DLD1 (cell line): ENCODE results near the gene GRIN2A.

ENCODE experiments used
- in situ Hi-C: cut with HindIII; loops from 2 replicates; pipeline ENCODE4 v1.10.0; 2017; ENCODE audit warnings: low sequenced_read_pairs

Gene GRIN2A

DNA sequence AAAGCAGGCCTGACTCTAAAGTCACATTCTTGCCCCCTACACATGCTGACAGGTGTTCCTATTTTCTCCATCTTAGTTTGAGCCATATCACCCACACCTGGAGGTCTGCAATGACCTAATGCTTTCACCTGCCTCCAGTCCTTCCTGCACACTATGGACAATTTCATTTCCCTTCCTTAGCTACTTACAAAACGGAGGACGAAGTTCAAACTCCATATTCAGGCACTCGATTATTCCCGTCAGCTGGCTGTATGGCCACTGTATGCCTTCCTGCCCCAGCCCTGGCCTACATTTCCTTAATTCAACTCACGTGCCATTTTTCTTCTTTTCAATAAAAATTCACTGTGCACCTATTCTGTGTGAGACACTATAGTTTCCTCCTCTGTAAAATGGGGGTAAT, 44.9 kb downstream of the GRIN2A start:
- in situ Hi-C loops, result no loop called here

DNA sequence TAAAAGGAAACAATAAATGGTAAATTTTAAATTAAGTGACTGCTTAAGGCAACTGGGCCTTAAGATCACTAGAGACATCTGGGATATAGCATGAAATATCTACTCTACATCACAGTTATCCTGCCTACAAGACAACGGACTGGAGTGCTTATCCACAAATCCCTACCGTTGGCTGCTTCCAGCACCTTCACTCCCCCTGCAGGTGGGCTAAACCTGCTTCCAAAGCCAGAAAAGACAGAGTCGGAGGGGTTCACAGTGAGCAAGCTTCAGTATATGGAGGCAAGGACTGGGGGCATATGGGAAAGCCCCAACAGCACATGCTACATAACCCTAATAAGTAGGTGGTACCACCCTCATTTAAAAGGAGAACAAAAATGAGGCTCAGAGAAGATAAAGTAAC, 45.3 kb downstream of the GRIN2A start:
- in situ Hi-C loops, result no loop called here

DNA sequence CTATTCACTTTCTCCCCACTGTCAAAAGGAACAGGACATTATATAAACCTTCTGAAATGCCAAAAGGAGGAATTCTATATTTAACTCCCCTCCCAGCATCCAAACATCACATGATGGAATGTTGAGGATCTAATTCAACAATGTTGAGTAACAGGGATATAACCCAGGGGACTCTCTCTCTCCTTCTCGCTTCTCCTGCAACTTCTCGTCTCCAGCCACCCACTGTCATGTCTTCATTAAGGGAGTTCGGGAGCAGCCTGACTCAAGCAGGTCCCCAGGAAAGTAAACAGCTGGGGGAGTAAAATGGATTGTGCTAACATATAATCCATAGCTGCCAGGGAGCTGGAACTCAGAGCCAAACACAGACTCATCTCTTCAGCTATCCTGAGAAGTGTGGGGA, 51.7 kb downstream of the GRIN2A start:
- in situ Hi-C loops, result no loop called here

DNA sequence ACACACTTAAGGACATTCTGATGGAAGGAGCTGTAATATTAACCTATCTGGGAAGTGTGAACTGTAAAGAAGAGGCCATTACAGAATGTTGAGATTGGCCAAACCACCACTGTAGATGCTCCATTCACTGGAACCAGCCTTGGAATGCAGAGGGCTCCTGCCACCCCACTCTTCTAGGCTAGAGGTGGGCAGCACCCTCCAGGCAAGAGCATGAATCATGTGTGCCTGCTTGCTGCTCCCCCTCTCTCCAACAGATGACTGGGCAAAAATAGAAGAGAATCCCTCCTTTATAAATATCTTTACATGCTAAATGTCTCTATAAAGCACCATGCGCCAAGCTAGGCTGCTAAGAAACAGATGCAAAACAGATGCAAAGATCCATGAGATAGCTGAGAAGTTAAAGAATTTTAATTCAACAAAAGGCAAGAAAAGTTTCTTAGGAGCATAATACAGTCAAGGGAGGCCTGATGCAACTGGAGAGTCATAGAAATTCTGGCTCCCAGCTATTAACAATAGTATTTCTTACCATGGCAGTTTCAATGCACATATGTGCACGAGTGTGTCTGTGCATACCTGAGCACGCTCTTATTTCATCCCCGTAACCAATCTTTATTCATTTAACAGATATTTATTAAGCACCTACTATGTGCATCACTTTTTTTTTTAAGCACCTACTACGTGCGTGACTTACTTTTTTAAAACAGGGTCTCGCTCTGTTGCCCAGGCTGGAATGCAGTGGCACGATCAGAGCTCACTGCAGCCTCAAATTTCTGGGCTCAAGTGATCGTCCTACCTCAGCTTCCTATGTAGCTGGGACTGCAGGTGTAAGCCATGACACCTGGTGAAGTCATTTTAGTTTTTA, 53.6 kb downstream of the GRIN2A start:
- in situ Hi-C loops, result no loop called here

DNA sequence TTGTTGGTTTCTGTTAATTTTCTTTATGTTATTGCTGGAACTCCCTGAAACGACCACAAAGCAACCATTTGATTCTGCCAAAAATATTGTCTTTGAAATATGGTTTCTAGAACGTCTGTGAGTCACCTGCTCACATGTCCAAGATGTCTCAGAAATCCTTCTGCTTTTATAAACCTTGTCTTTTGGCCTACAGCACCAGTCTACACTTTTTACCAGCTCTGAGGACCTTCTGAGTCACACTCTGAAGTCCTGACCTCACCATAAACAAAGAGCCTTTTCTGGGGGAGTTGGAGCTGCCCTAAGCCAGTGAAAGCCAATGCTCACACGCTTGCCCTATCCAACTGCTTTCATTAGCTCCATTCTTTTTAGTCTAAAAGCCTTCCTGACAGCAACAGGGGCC, 55.5 kb downstream of the GRIN2A start:
- in situ Hi-C loops, result no loop called here

DNA sequence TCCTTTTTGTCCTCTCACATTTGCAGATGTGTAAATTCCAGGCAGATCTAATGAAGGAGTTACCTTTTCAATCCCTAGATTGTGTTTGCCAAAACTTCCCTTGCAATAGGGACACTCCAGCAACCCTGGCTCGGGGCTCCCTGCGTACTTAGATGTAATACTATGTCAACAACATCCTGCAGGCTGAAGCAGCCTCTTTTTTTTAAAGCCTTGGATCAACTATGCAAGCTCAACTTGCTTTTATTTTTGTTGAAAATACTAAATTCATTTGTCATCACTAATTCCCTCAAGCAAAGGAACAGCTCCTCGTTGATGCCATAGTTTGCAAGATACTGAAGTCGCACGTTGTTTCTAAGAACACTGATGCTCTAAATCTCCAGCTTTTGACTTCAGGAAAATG, 59.1 kb downstream of the GRIN2A start:
- in situ Hi-C loops, result no loop called here

DNA sequence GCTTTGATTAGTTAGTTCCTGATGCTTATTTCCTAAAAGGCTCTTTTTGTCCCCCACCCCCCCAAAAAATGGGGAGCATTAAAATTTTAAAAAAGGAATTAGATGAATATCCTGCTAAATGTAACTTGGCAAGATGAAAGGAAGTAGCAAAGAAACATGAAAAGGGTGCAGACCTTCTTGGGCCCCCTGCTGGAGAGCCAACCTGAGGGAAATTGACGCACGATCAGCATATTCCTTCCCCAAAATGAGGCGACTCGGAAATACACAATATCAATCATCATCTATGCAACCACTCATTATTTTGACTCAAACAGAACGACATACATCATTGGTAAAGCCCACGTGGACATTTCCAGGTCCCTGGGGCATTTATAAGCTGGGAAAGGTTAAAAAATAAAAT, 59.7 kb downstream of the GRIN2A start:
- in situ Hi-C loops, result no loop called here

DNA sequence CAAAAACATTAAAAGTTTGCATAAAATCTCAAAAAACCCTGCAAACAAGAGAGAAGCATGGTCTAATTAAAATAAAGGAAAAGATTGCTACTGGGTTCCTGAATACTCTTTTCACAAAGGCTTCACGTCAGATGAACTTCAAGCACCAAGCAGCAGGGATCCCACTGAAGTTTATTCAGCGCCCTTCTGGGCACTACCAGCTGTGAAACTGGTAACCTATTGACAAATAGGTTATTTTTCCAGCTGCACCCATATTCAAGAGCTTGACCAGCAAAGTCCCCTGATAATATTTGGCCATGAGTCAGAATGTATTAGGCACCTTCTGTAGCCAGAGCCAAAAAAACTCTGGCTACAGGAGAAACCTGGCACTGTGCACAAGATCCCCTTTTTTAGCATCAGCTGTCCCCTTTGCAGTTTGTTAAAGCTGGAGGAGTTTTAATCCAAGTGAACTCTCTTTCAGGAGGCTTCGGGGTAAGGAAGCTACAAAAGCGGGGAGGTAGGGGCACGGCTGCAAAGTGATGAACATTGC, 60.3 kb downstream of the GRIN2A start:
- in situ Hi-C loops, result no loop called here

DNA sequence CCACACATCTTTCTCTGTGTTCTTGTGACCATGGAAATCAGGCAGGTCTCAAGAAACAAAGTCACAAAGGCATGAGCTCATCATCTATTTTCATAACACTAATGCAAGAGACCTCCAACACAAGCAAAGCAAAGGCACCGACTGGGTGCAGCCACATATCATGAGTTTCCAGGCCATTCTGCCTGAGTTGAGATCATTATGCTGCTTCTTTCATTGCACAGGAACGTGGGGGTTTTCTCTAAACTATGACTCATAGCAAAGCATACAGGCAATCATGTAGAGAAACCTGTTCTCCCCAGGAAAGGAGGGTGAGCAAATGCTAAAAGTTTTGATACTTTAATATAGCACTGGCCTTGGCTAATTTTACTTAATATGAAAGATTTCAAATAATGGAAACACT, 60.7 kb downstream of the GRIN2A start:
- in situ Hi-C loops, result no loop called here

DNA sequence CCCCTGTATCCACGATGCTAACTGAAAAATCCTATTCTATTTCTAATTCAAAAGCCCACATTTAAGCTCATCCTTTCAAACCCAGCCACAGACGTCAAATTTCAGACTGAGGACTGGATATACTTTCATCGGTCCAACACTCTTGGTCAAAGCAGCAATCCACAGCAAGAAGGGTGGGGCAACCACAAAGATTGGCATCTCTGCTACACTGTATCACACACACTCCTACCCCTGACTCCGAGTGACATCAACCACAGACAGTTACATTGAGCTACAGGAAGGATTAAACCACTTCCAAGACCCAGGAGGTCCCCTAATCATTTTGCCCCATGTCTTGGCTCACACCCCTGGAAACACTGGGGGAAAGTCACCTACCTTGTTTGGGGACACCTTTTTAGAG, 61.3 kb downstream of the GRIN2A start:
- in situ Hi-C loops, result no loop called here

DNA sequence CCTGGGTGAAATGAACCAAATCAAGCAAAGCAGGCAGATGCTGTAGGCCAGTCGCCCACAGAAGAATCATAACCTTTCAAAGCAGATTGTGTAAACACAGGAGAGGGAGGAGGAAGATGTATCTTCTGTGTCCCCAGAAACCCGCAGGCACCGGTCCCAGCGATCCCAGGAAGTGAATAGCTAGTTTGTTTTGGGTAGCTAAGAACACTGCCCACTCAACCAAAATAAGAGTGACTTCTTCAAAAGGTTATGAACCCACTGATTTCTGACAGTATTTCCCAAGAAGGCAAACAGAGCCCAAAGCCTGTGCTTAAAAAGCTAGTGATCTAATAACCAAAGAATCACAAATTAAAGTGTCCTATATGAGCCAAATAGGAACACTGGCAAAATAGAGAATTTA, 67.8 kb downstream of the GRIN2A start:
- in situ Hi-C loops, result no loop called here

DNA sequence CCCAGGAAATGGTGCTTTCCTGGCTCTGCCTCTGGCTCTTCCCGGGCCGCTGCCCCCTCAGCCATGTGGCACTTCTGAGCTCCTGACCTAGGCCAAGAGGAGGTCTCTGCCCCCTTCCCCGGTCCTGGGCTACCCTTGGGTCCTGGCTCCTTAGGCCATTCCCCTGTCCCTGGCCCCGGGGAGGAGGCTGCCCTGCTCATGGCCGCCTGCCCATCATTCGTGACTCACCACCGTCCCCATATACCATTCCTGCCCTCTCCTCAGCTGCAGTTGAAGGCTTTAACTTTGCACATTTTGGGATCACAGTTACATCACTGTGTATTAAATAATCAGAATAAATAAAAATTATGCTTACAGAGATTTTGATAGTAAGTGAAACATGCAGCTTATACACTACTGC, 69.0 kb downstream of the GRIN2A start:
- in situ Hi-C loops, result no loop called here

DNA sequence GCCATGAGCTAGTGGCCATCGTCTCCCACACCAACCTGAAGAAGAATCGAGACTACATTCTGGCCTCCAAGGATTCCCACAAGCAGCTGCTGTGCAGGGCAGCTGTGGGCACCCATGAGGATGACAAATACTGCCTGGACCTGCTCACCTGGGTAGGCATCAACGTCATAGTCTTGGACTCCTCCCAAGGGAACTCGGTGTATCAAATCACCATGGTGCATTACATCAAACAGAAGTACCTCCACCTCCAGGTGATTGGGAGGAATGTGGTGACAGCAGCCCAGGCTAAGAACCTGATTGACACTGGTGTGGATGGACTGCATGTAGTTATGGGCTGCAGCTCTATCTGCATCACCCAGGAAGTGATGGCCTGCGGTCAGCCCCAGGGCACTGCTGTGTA, 70.2 kb downstream of the GRIN2A start:
- in situ Hi-C loops, result no loop called here

DNA sequence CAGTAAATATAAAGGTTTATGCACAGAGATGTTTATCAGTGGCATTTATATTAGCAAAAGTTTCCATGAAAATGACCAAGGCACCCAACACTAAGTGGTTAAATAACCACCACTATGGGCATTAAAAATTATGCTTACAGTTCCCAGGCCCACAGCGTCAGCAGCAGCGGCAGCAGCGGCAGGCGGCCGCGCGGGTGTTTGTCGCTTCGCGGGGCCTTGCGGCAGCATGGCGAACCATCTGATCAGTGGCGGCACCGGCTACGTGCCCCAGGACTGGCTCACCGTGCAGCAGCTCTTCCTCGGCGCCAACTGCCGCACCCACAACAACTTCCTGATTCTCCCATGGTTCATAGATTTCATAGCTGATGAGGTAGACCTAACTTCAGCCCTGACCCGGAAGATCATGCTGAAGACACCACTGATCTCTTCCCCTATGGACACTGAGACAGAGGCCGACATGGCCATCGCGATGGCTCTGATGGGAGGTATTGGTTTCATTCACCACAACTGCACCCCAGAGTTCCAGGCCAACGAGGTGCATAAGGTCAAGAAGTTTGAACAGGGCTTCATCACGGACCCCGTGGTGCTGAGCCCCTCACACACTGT, 71.0 kb downstream of the GRIN2A start:
- in situ Hi-C loops, result no loop called here

DNA sequence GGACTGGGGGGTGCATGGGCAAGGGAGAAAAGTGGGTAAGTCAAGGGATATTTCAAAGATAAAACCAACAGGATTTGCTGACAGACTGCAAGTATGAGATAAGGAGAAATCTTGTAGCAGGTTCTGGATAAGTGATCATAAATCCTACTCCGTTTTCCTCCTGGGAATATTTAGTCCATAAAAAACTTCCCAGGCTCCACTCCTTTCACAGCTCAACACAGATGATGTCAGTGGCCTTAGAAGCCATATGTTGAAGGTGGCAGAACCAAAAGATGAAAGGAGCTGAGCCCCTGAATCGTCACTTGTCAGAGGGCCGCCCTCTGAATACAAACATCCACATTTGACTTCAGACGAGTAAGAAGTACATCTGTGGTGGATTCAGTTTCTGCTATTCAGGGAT, 71.7 kb downstream of the GRIN2A start:
- in situ Hi-C loops, result no loop called here

DNA sequence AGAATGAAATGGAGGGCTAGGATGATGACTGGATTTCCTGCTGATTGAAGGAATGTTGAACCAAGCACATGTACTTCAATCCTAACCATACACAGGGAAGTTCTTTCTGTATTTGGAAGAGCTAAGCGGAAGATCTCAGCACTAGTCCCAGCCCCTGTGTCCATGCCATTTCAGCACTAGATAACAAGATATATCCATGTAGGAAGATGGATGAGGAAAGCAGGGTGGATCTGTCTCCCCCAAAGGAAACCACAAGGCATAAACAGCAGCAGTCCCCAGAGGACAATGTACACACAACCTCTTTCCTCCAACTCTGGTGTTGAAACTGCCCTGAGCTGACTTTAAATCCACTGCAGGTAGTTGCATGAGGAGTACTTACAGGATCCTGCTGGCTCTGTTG, 75.1 kb downstream of the GRIN2A start:
- in situ Hi-C loops, result no loop called here

DNA sequence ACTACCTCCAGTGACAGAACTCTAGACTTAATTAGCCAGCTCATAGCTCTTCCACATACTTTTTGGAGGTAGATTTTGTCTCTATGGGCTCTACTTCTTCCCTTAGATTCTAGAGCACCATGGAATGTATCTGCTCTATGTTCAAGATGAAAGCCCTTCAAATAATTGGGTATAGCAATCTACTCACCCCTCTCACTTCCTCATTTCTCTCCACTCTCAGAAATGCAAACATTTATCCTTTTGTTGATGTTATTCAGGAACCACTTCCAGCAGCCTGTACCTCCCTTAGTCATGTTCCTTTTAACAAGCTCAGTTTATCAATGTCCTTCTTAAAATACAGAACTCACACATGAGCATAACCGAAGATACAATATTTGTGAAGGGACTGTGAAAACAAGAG, 78.5 kb downstream of the GRIN2A start:
- in situ Hi-C loops, result no loop called here

DNA sequence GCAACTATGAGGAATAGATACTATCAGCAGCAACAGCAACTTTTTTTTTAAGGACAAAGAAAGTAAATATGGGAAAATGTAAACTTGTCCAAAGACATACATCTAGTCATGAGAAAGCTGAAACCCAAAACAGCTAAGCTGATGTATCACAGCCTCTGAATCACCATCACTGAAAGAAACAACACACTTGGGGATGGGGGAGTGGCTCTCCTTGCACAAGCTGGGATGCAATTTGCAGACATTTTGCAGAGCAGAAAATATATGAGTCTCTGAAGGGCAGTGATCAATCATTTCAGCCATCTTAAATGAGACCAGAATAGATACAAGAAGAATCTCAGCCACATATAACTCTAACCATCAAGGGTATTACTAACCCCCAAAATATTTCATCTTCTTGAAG, 79.1 kb downstream of the GRIN2A start:
- in situ Hi-C loops, result no loop called here

DNA sequence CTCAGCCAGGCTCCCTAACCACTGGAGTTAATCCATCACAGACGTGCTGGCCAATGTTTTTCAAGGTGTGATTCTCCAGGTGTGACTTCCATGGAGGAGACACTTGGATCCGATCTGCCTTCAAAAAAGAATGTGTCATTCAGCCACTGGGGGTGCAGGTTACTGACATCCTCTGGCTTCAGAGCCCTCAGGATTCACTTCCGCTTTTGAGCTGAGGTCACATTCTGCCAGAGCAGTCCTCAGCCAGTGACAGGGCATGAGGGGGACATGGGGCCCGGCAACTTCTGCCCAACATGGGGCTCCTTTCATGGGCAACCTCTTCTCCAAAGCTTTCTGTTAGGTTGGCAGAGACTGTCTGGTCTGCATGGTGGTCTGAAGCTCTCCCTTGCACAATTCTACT, 81.4 kb downstream of the GRIN2A start:
- in situ Hi-C loops, result no loop called here

DNA sequence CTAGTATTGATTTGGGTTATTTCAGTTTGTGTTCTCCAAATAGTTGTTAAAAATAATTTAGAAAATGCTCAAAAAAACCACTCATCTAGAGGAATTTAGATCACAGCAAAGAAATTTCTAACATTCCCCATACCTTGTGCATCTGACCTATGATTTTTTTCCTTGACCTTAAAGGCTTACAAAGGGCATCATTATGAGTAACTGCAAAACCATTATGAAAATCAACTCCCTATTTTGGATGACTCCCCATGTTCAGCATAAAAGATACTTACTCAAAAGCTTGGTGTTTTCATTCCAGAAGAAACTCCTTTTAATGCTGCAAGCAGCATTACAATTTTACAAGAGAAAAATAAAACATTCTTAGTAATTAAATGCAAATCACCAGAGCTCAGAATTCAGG, 83.2 kb downstream of the GRIN2A start:
- in situ Hi-C loops, result no loop called here

DNA sequence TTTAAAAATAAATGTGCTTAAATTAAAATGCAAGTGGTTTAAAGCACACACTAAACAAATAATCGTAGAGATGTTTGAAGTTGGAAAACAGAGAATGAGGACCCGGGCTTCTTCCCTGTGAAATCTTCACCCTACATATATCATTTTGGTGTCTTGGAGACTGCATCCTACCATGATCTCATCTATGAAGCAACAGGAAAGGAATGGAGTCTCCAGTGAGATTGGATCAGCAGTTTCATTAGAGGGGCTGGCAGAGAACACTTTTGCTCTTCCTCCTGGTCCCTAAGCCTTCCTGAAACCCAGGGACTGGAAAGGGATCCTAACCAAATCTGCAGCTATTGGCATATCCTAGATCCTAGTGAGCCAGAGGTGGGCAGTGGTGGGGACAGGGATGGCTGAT, 85.0 kb downstream of the GRIN2A start:
- in situ Hi-C loops, result no loop called here

DNA sequence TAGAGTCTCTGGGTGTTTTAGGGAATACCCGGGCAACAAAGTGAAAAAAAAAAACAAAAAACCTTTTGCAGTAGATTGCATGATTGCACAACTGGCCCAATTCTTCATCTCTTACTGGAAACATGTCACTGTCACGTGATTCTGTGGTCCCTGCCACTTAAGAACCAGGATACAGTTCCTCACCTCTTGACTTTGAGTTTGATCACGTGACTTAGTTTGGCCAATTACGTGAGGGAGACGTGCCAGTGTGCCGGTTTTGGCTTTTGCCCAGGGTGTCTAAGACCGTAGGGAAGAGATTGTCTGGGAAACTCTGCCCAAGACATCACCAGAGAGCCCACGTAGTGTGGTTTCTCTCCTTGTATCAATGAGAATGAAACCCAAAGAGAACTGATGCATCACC, 88.7 kb downstream of the GRIN2A start:
- in situ Hi-C loops, result no loop called here

DNA sequence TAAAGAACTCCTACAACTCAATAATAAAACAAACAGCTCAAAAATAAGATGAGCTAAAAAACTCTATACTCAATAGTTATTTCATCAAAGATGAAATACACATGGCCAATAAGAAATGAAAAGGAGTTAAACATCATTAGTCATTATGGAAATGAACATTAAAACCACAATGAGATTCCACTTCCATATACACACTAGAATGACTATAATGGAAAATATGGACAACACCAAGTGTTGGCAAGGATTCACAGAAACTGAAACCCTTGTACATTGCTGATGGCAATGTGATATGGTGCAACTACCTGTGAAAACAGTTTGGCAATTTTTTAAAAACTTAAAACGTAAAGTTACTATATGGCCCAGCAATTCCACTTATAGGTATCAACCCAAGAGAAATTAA, 91.4 kb downstream of the GRIN2A start:
- in situ Hi-C loops, result no loop called here
